Endothelial cell of umbilical vein (primary cell): Measurements from ENCODE around the gene PSKH1. TPM values are rescaled to one million over a fixed set of nuclear protein-coding genes. Genes with fewer than 3 reads are reported as not detected.

Source experiments
- BruUV-seq: library from RNA; stranded (reverse); fragments of 400-500 nt; replicated peaks from 2 replicates; lab custom pipeline; 2021; lab: Mats Ljungman, UMichigan
- CTCF ChIA-PET: fragments of 300-600, 350-600 bp; sonication (Branson Sonifier 250); formaldehyde crosslinking; loops from one replicate; lab custom pipeline; 2021; ENCODE audit warnings: antibody characterized with exemption, inconsistent platforms; lab: Charles Lee
- POLR2A ChIA-PET: fragments of 300-600, 350-600 bp; sonication (Branson Sonifier 250); formaldehyde crosslinking; loops from one replicate; lab custom pipeline; 2021; ENCODE audit warnings: antibody characterized with exemption, inconsistent platforms; lab: Charles Lee
- DNase-seq: peaks from one replicate; pipeline ENCODE4 v3.0.0-alpha.2; 2011; ENCODE audit warnings: low read depth, low spot score
- FAIRE-seq: peaks from 2 replicates; lab custom pipeline; 2011; peaks lifted over from hg19 to GRCh38; lab: Jason Lieb, UNC
- H2AFZ ChIP-seq: 2 replicates; pipeline ENCODE4 v1.6.0; 2012; ENCODE audit warnings: low read depth, low read length, control low read depth, inconsistent platforms
- H3K27ac ChIP-seq: 2 replicates; pipeline ENCODE4 v1.5.1; 2011; ENCODE audit warnings: low read depth, mild to moderate bottlenecking, control low read depth, low read length, moderate library complexity; ENCODE audit not compliant: insufficient read depth
- H3K27me3 ChIP-seq, 2 experiments: 2 replicates each; pipeline versions ENCODE4 v1.6.0 to v1.6.1; 2011; ENCODE audit warnings: low read length in 2 of 2, mixed read lengths in 1 of 2; ENCODE audit not compliant: control insufficient read depth in 2 of 2, insufficient read depth in 2 of 2
- H3K36me3 ChIP-seq, 2 experiments: 2 replicates in 1 of 2; 3 replicates in 1 of 2; pipeline ENCODE4 v1.5.1; 2011; ENCODE audit warnings: low read length in 2 of 2, mild to moderate bottlenecking in 1 of 2, moderate library complexity in 1 of 2; ENCODE audit not compliant: control insufficient read depth in 2 of 2, insufficient read depth in 2 of 2; ENCODE audit errors: extremely low read depth in 1 of 2
- H3K4me1 ChIP-seq: 3 replicates; pipeline ENCODE4 v1.5.1; 2011; ENCODE audit warnings: mild to moderate bottlenecking, low read length; ENCODE audit not compliant: control insufficient read depth, insufficient read depth; ENCODE audit errors: extremely low read depth
- H3K4me2 ChIP-seq: 2 replicates; pipeline ENCODE4 v1.6.1; 2011; ENCODE audit warnings: low read length, control low read depth, mixed read lengths; ENCODE audit not compliant: insufficient read depth
- H3K4me3 ChIP-seq, 3 experiments: fragments of 200-600 bp in 1 of 3; sonication (generic), shearing (Covaris generic) in 1 of 3; replicated peaks in 1 of 3; 2 replicates each; pipeline ENCODE4 v1.5.1; 2011 to 2016; ENCODE audit warnings: control low read depth in 3 of 3, low read length in 3 of 3, mild to moderate bottlenecking in 2 of 3, inconsistent platforms in 1 of 3, low read depth in 1 of 3, moderate library complexity in 1 of 3; ENCODE audit not compliant: insufficient read depth in 1 of 3
- H3K79me2 ChIP-seq: 2 replicates; pipeline ENCODE4 v1.6.0; 2012; ENCODE audit warnings: low read length, inconsistent platforms; ENCODE audit not compliant: control insufficient read depth, insufficient read depth
- H3K9ac ChIP-seq: replicated peaks from 2 replicates; pipeline ENCODE3; 2011; ENCODE audit warnings: low read length, control low read depth; ENCODE audit not compliant: insufficient read depth; ENCODE audit errors: extremely low read depth
- H3K9me1 ChIP-seq: replicated peaks from 3 replicates; pipeline ENCODE4 v1.6.0; 2011; ENCODE audit warnings: mild to moderate bottlenecking, low read length; ENCODE audit not compliant: control insufficient read depth, insufficient read depth; ENCODE audit errors: extremely low read depth
- H3K9me3 ChIP-seq: replicated peaks from 2 replicates; pipeline ENCODE4 v1.5.1; 2012; ENCODE audit warnings: low read length, inconsistent platforms; ENCODE audit not compliant: control insufficient read depth, insufficient read depth
- H4K20me1 ChIP-seq: replicated peaks from 2 replicates; pipeline ENCODE3; 2011; ENCODE audit warnings: mild to moderate bottlenecking, low read length; ENCODE audit not compliant: control insufficient read depth, insufficient read depth; ENCODE audit errors: extremely low read depth
- CTCF ChIP-seq, 2 donors: IDR thresholded peaks; 1 replicate in 1 of 2; 2 replicates in 1 of 2; pipeline ENCODE4 v1.5.1; 2011; ENCODE audit warnings: low read length in 2 of 2, mild to moderate bottlenecking in 2 of 2, moderate library complexity in 2 of 2, control low read depth in 1 of 2, inconsistent platforms in 1 of 2, low read depth in 1 of 2; ENCODE audit not compliant: insufficient read depth in 1 of 2; ENCODE audit errors: extremely low read depth in 1 of 2
- EZH2 ChIP-seq: IDR thresholded peaks from 2 replicates; pipeline ENCODE4 v1.6.1; 2012; ENCODE audit warnings: borderline replicate concordance, low read depth, mild to moderate bottlenecking, moderate library complexity, low read length, inconsistent platforms; ENCODE audit not compliant: severe bottlenecking
- FOS ChIP-seq: IDR thresholded peaks from 2 replicates; pipeline ENCODE4 v1.6.1; 2011; ENCODE audit warnings: mild to moderate bottlenecking, low read length, moderate library complexity, borderline replicate concordance; ENCODE audit not compliant: insufficient read depth
- GATA2 ChIP-seq: IDR thresholded peaks from 2 replicates; pipeline ENCODE4 v1.7.0; 2011; ENCODE audit warnings: low read depth, mild to moderate bottlenecking, moderate library complexity, mixed read lengths, low read length; ENCODE audit not compliant: insufficient read length, insufficient read depth
- JUN ChIP-seq: IDR thresholded peaks from 2 replicates; pipeline ENCODE4 v1.6.1; 2011; ENCODE audit warnings: borderline replicate concordance, low read depth; ENCODE audit not compliant: insufficient read length, insufficient read depth
- MAX ChIP-seq: IDR thresholded peaks from 2 replicates; pipeline ENCODE4 v1.6.1; 2011; ENCODE audit not compliant: insufficient read depth, insufficient read length
- MYC ChIP-seq: IDR thresholded peaks from one replicate; pipeline ENCODE4 v1.6.1; 2011; ENCODE audit warnings: mild to moderate bottlenecking, low read depth, low read length
- POLR2A ChIP-seq: IDR thresholded peaks from 2 replicates; pipeline ENCODE4 v1.6.1; 2012; ENCODE audit warnings: low read depth, mild to moderate bottlenecking, control low read depth, low read length
- POLR2AphosphoS5 ChIP-seq: IDR thresholded peaks from 2 replicates; pipeline ENCODE4 v1.6.1; 2012; ENCODE audit warnings: low read depth, mild to moderate bottlenecking, control low read depth, low read length, moderate library complexity; ENCODE audit not compliant: insufficient read depth
- dilution Hi-C: fragments of 300-500 bp; cut with MboI; formaldehyde crosslinking; loops from one replicate; pipeline ENCODE4 v1.15.0; 2019; ENCODE audit warnings: low sequenced_read_pairs; ENCODE audit not compliant: extremely low pct_ligation_motif_present
- intact Hi-C: fragments of 100-400 bp; cut with micrococcal nuclease; formaldehyde crosslinking; loops from one replicate; pipeline ENCODE4 v1.10.0; 2022
- polyA plus RNA-seq, 4 experiments: library from polyadenylated mRNA; depleted of rRNA in 3 of 4; stranded (reverse) in 3 of 4; unstranded in 1 of 4; fragments of >200 nt; gene quantifications; 2 replicates each; pipeline versions ENCODE4 v1.2.1 to v1.2.3, GENCODE V29; 2011 to 2012; ENCODE audit warnings: missing spikeins in 1 of 4
- total RNA-seq: library from RNA; stranded (reverse); gene quantifications from 2 replicates; pipeline ENCODE4 v1.2.3, GENCODE V29; 2021

Gene PSKH1
- total and polyA plus RNA-seq, 2 donors (not counting 3 experiments of a cell fraction or from before 2014, with no cell fraction given) = 25.9 to 42.6 TPM

- POLR2A ChIA-PET = interaction anchor here (1.1 kb wide), 1 partner anchor 24 kb away, joined by 3 read pairs; no protein-coding TSS in a partner anchor
- DNase-seq = no peak
- no peak overlapping the region for H3K27ac ChIP-seq
Measured at GRCh38 chr16:67959536-67960329, 66.7 kb downstream of the PSKH1 start.

More at GRCh38 chr16:67959536-67960329, 66.7 kb downstream of the PSKH1 start:
- Histone ChIP-seq H3K4me1 (no peaks in the 10 kb centered on the region), H3K9ac (no peak overlapping the region), H2AFZ (no peak overlapping the region), H3K27me3 (no peaks in the 10 kb centered on the region), H3K9me1 (no peaks in the 10 kb centered on the region), H3K4me3 (no peak overlapping the region), H4K20me1 (no peaks in the 10 kb centered on the region), H3K4me2 (no peak overlapping the region), H3K36me3 (peaks cover 12 to 55% of the 10 kb centered on the region in 2 experiments), H3K79me2 (peaks cover 19% of the 10 kb centered on the region), H3K9me3 (no peaks in the 10 kb centered on the region)
- intact Hi-C loops (no loop called here), dilution Hi-C loops (no loop called here)
- CTCF ChIA-PET = interaction anchor here (1.0 to 1.5 kb wide), 2 partner anchors 18 to 81 kb away, joined by 3 to 5 read pairs; no protein-coding TSS in a partner anchor
- no peak for FAIRE-seq
- BruUV-seq = no TSS peak
- TF ChIP-seq POLR2AphosphoS5 (no peak), JUN (no peak), MYC (no peak), FOS (no peak), POLR2A (no peak), MAX (no peak), GATA2 (no peak), CTCF (IDR thresholded peaks at IDR 0.05; ENCODE audit: extremely low read depth in 1 of 2, insufficient read depth in 1 of 2, low read depth in 1 of 2, low read length in 2 of 2) (no peak), EZH2 (no peak)
